Duodenal mucosa (tissue), 2 donors: ENCODE data around the gene LRRFIP2.

Experiments
- H3K27ac ChIP-seq: one replicate; pipeline ENCODE4 v1.7.0; 2013; ENCODE audit warnings: low read depth, low read length
- H3K27me3 ChIP-seq, 2 donors: one replicate each; pipeline ENCODE4 v1.7.0; 2013; ENCODE audit warnings: low read length in 2 of 2, control low read depth in 1 of 2; ENCODE audit not compliant: insufficient read depth in 2 of 2, control insufficient read depth in 1 of 2
- H3K36me3 ChIP-seq, 2 donors: one replicate each; pipeline ENCODE4 v1.7.0; 2013; ENCODE audit warnings: low read length in 2 of 2, control low read depth in 1 of 2; ENCODE audit not compliant: insufficient read depth in 2 of 2, control insufficient read depth in 1 of 2
- H3K4me1 ChIP-seq, 2 donors: one replicate each; pipeline ENCODE4 v1.7.0; 2013; ENCODE audit warnings: low read length in 2 of 2, control low read depth in 1 of 2; ENCODE audit not compliant: insufficient read depth in 2 of 2, control insufficient read depth in 1 of 2
- H3K4me3 ChIP-seq, 2 donors: one replicate each; pipeline ENCODE4 v1.7.0; 2013; ENCODE audit warnings: low read length in 2 of 2, low read depth in 1 of 2
- H3K9ac ChIP-seq, 2 donors: one replicate each; pipeline ENCODE4 v1.7.0; 2013; ENCODE audit warnings: low read length in 2 of 2, low read depth in 1 of 2
- H3K9me3 ChIP-seq, 2 donors: one replicate each; pipeline ENCODE4 v1.7.0; 2013; ENCODE audit warnings: low read length in 2 of 2, control low read depth in 1 of 2; ENCODE audit not compliant: control insufficient read depth in 1 of 2

The LRRFIP2 gene

DNA sequence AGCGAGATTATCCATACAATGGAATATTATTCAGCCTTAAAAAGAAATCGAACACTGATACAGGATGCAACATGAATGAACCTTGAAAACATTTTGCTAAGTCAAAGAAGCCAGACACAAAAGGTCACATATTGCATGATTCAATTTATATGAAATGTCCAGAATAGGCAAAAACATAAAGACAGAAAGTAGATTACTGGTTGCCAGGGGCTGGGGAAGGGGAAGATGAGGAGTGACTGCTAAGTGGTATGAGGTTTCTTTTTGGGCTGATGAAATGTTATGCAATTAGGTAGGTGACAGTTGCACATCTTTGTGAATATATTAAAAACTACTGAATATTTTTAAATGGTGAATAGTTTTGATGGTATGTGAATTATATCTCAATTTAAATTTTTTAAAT is 38.3 kb downstream of the LRRFIP2 start:
- H3K9ac ChIP-seq, result no peak overlapping the region
- no peaks in the 10 kb centered on the region for H3K36me3 ChIP-seq
- H3K4me1 ChIP-seq, result peaks cover 24 to 46% of the 10 kb centered on the region in 2 donors
- H3K27me3 ChIP-seq, result no peaks in the 10 kb centered on the region
- H3K9me3 ChIP-seq, result no peaks in the 10 kb centered on the region
- no peak overlapping the region for H3K27ac ChIP-seq
- H3K4me3 ChIP-seq, result no peak overlapping the region

DNA sequence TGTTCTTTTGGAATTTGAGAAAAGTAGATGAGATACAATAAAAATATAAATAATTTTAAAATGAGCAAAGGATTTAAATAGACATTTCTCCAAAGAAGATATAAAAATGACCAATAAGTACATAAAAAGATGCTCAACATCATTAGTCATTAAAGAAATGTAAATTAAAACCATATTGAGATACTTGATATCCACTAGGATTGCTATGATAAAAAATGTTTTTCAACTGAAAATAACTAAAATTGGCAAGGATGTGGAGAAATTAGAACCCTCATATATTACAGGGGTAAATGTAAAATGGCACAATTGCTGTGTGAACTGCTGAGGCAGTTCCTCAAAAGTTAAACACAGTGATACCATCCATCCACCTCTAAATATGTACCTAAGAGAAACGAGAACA is 38.8 kb downstream of the LRRFIP2 start:
- Histone ChIP-seq H3K4me3 (no peak overlapping the region), H3K27ac (no peak overlapping the region), H3K4me1 (peaks cover 29 to 51% of the 10 kb centered on the region in 2 donors), H3K27me3 (no peaks in the 10 kb centered on the region), H3K9ac (no peak overlapping the region), H3K9me3 (no peaks in the 10 kb centered on the region), H3K36me3 (no peaks in the 10 kb centered on the region)

DNA sequence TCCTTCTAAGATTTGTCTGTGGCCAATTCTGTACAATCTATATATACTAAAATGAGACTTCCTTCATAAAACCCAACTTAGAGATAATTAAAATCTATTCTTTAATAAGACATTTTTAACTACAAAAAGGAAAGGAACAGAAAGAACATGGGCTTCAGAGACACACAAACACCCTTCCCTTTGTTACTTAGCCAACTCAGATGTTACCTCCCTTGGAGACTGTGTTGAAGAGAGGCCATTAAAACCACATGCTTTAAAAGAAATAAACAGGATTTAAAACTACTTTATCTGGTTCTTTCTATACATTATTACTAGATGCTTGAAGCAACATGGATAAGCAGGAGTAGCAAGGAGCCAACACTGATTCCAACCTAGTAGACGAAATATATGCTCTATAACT is 42.0 kb downstream of the LRRFIP2 start:
- Histone ChIP-seq H3K4me1 (peaks cover 20 to 47% of the 10 kb centered on the region in 2 donors), H3K4me3 (no peak overlapping the region), H3K27ac (no peak overlapping the region), H3K27me3 (no peaks in the 10 kb centered on the region), H3K36me3 (no peaks in the 10 kb centered on the region), H3K9ac (no peak overlapping the region), H3K9me3 (no peaks in the 10 kb centered on the region)

DNA sequence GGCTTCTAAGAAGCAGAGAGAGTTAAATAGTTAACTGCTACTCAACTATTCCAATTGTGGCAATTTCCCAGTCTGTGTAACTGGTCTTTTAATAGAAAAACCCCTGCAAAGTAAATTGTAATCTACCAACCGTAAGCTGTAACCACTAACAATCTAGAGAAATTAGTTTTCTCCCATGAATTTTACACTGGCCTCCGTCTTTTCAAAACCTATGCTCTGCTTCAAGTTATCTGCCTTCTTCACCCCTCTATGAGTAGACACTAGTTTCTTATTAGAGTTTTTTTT is 42.6 kb downstream of the LRRFIP2 start:
- Histone ChIP-seq H3K27ac (peak overlapping the region; percentile 68), H3K9ac (peak overlapping the region; percentile 22 to 39), H3K36me3 (no peaks in the 10 kb centered on the region), H3K4me3 (peak overlapping the region; percentile 13 to 32), H3K4me1 (peaks cover 25 to 48% of the 10 kb centered on the region in 2 donors), H3K27me3 (no peaks in the 10 kb centered on the region), H3K9me3 (no peaks in the 10 kb centered on the region)

DNA sequence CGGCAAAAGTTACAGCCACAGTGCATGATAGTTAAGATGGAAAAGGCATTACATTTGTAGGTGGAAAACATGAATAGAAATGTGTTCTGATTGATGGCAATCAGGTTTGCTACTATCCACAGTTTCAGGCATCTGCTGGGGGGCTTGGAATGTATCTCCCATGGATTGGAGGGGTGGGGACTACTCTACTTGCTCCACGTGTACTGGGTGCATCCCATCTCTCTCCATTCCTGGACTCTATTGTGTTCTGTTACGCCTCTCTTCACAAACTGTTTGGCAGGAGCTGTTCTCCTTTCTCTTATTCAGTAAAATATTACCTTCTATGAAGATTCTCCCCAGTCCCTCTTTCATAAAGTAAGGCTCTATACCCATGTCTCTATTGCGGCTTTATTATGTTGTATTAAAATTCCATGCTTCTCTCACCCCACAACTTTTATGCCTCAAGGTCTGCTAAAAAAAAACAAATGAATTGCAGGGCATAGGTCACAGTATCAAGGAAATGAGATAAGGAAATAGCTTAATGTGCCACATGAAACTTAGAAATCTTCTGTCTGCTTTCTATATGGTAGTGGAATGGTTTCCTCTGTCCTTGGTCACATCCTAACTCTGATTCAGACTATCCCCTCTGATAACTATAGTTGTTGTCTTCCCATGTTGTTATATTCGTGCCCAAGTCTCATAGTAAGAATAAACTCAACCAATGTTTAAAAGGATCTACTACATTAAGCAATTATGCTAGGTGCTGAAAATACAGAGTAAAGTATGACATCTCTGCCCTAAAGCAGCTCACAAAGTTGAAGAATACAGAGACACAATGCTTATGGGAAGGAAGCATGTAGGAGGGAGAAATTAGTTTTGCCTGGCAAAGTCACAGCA is 43.2 kb downstream of the LRRFIP2 start:
- H3K9me3 ChIP-seq, result no peaks in the 10 kb centered on the region
- H3K4me3 ChIP-seq, result peak overlapping the region; percentile 13 to 32
- H3K9ac ChIP-seq, result peak overlapping the region; percentile 22 to 39
- no peaks in the 10 kb centered on the region for H3K27me3 ChIP-seq
- no peaks in the 10 kb centered on the region for H3K36me3 ChIP-seq
- peak overlapping the region; percentile 68 for H3K27ac ChIP-seq
- H3K4me1 ChIP-seq, result peaks cover 26 to 50% of the 10 kb centered on the region in 2 donors

DNA sequence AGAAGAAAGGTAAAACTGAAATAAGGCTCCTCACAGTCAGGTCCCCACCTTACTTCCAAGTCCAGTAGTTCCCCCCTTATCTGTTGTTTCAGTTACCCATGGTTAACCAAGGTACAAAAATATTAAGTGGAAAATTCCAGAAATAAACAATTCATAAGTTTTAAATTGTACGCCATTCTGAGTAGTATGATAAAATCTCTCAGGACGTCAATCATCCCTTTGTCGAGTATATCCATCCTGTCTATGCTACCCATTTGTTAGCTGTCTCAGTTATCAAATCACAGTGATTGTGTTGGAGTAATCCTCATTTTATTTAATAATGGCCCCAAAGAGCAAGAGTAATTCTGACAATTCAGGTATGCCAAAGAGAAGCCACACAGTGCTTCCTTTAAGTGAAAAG is 43.9 kb downstream of the LRRFIP2 start:
- peak overlapping the region in 1 of 2 donors; percentile 13 for H3K4me3 ChIP-seq
- H3K36me3 ChIP-seq, result no peaks in the 10 kb centered on the region
- H3K9ac ChIP-seq, result no peak overlapping the region
- no peaks in the 10 kb centered on the region for H3K27me3 ChIP-seq
- no peak overlapping the region for H3K27ac ChIP-seq
- no peaks in the 10 kb centered on the region for H3K9me3 ChIP-seq
- H3K4me1 ChIP-seq, result peaks cover 28 to 52% of the 10 kb centered on the region in 2 donors

DNA sequence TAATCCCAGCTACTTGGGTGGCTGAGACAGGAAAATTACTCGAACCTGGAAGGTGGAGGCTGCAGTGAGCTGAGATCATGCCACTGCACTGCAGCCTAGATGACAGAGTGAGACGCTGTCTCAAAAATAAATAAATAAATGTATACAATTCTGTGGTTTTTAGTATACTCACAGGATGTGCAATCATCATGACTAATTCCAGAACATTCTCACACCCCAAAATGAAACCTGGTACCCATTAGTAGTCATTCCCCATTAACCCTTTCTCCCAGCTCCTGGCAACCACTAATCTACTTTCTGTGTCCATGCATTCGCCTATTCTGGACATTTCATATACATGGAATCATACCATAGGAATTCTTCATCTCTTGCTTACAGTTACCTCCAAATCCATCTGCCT is 44.5 kb downstream of the LRRFIP2 start:
- peaks cover 34 to 58% of the 10 kb centered on the region in 2 donors for H3K4me1 ChIP-seq
- no peaks in the 10 kb centered on the region for H3K9me3 ChIP-seq
- no peak overlapping the region for H3K27ac ChIP-seq
- H3K27me3 ChIP-seq, result no peaks in the 10 kb centered on the region
- no peak overlapping the region for H3K9ac ChIP-seq
- no peaks in the 10 kb centered on the region for H3K36me3 ChIP-seq
- H3K4me3 ChIP-seq, result peak overlapping the region in 1 of 2 donors; percentile 13

DNA sequence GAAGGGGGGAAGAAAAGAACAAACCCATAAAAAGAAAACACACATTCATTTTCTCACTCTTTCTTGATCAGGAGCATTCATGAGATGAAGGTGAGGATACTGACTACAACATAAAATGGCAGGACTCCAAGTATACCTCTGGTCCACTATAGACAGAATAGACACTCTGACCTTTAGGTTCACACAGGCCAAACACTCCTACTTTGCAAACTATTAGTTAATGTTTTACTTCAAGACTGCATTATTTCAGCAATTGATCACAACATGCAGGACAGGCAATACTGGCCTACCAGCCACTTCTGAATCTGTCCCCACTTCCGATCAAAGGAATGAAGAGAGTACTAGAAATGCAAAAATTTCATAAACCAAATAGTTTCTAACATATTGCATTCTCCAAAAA is 47.0 kb downstream of the LRRFIP2 start:
- H3K36me3 ChIP-seq, result no peaks in the 10 kb centered on the region
- H3K4me3 ChIP-seq, result no peak overlapping the region
- no peaks in the 10 kb centered on the region for H3K9me3 ChIP-seq
- peaks cover 37 to 53% of the 10 kb centered on the region in 2 donors for H3K4me1 ChIP-seq
- H3K27me3 ChIP-seq, result no peaks in the 10 kb centered on the region
- no peak overlapping the region for H3K27ac ChIP-seq
- no peak overlapping the region for H3K9ac ChIP-seq

DNA sequence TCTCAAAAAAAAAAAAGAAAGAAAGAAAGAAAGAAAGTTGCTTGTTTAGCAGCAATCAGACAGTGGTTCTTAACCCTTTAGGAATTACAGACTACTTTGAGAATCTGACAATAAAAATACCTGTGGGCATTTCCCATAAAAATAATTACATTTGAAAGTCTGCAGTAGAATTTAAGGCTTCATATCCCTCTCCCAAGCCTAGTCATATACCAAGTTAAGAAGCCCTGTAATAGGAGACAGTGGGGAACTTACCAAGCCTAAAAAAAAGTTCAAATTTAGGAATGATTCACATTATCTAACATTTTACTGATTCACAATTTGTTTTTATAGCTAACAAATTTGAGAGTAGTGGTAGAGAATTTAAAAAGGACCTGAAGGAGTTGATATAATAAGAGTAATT is 47.5 kb downstream of the LRRFIP2 start:
- Histone ChIP-seq H3K27me3 (no peaks in the 10 kb centered on the region), H3K4me3 (no peak overlapping the region), H3K36me3 (no peaks in the 10 kb centered on the region), H3K4me1 (peaks cover 36 to 50% of the 10 kb centered on the region in 2 donors), H3K9me3 (no peaks in the 10 kb centered on the region), H3K9ac (no peak overlapping the region), H3K27ac (no peak overlapping the region)

DNA sequence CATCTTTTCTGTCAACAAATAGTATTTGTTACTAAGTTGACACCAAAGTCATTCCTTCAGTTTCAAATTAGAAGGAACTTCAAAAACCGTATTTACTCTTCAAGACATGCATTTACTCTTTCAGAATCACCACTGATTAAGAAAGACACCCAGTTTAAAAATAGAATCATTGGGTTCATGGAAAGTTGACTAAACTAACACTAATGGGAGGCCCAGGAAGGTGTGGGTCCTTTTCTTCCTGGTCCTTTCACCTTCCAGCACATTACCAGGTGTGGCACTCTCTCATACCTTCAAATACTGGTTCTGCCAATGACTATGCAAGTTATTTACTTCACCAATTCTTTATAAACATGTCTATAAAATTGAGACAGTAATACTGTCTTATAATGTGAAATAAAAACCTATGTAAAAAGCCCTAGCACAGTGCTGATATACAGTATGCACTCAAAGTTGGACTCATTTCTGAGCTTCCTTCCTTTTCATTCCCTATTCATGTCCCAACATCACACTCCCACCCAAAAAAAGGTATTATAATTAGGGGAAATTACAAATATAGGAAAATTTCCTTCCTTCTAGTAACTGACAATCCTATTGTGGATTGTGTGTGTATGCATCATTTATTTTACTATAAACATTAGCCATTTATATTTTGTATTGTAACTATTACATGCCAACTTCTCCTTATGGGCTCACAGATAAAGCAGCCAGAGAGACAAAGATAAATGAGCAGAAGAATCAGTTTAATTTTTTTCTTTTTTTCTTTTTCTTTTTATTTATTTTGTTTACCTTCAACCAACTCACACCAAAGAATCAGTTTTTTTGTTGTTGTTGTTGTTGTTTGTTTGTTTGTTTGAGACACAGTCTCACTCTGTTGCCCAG is 48.9 kb downstream of the LRRFIP2 start:
- H3K9ac ChIP-seq, result no peak overlapping the region
- no peaks in the 10 kb centered on the region for H3K36me3 ChIP-seq
- H3K27ac ChIP-seq, result no peak overlapping the region
- H3K9me3 ChIP-seq, result no peaks in the 10 kb centered on the region
- no peak overlapping the region for H3K4me3 ChIP-seq
- H3K27me3 ChIP-seq, result no peaks in the 10 kb centered on the region
- H3K4me1 ChIP-seq, result peaks cover 25 to 39% of the 10 kb centered on the region in 2 donors
